Activated CD8-positive, alpha-beta memory T cell treated with anti-CD3 and anti-CD28 coated beads, Interleukin-2, amount 50 U/mL, for 48 hours (primary cell): Measurements from ENCODE around the gene ADPRHL1.

Source experiments
- DNase-seq: peaks from one replicate; pipeline ENCODE4 v3.0.0-alpha.2; 2020

The ADPRHL1 gene

DNA sequence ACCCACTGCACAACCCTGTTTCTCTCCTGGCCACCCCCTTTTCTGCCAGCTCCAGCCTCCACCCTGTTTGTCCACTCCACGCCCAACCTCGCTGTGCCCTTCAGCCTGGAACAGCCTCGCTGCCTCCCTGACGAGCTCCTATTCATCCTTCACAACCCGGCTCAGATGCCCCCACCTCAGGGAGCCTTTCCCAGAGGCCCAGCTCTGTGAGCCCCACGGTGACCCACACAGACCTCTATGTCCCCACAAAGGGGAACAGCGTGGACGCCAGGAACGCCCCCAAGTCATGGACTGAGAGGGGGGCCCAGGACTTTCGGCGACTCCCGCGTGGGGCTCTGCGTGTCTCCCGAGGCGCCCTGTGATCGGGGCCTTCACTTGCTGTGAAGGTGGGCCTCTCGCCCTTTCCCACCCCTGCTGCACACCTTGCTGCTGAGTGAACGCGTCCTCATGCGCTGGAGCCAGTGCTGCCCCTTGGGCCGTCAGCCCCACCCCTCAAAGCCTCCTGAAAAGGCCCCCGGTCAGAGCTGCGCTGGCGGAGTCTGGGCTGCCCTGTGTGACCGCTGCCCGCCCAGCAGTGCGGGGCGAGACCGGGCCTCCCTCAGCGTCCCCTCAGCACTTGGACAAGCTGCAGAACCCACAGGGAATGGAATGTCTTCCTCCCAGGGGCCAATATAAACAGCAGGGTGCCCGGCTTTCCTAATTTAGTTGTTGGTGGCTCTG is 40.0 kb downstream of the ADPRHL1 start:
- DNase-seq, result no peak

DNA sequence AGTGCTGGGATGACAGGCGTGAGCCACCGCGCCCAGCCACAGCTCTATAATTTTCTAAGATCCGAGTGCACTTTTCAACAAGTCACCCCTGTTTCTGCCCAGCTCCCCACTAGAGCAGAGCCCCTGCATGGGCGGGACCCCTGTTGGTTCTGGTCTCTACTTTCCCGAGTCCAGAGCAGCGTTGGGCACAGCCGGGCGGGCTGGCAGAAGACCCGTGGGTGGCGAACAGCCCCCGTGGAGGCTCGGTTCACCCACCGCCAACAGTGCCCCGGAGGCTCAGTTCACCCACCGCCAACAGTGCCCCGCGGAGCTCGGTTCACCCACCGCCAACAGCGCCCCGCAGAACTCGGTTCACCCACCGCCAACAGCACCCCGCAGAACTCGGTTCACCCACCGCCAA is 40.8 kb downstream of the ADPRHL1 start:
- DNase-seq, result no peak

DNA sequence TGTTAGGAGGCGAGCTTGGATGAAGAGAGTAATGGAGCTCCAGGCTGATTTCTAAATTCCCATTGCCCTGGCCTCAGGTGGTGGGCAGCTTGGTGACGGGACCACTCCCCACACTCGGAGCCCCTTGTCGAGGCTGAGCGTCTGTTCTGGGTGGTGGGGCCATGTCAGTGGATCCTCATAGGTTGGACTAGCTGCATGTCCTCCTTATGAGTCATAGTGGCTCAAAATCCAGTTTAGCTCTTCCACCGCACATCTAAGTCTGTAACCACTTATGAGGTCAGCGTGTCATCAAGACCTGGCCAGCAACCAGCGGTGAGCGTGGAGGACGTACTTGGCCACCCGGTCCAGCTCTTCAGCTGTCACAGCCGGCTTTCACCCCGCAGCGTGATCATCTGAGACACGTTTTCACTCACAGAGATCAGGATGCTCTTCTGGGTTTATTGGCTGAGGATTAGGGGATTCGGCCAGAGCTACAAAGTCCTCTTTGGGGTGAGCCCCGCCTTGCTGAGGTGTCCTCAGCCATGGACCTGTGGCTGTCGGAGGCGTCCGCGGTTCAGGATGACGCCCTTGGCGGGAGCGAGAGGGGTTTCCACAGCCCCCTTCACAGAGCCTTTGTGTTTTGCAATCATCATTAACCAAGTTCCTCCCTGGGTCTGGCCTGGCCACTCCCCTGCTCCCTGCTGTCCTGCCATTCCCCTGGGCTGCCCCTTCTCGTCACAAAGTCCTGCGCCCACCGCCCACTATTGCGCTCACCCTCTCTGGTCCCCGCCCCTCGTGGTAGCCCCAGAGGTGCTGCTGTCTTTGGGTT is 41.9 kb downstream of the ADPRHL1 start:
- DNase-seq, result no peak

DNA sequence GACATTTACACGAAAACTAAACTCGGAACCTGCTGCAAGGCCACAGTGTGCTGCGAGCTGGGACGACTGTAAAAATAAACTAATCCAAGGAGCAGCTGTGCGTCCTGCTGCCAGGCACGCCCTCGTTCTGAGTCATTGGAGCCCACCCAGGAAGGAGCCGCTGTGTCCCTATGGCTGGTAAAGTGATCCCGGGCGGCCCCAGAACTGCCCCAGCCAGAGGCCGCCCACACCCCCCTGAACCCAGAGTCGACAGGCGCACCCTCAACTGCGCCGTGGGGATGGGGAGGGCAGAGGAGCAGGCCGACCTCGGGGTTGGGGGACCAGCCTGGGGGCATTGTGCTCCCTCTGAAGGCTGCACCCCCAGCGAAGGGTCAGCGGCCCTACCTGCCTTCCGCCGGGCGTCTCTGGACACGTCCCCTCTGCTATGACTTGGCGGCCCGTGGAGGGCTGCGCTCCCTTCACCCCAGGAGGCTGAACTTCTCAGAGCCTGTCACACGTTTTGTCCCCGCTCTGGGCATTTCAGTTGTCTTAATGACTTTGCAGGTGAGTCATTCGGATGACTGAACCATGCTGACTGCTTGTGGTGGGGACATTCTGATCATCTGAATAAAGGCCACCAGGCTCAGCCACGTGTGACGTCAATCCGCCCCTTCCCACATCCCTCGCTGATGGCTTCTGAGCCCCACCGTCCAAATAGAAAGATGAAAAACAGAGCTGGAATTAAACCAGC is 42.7 kb downstream of the ADPRHL1 start:
- DNase-seq, result no peak

DNA sequence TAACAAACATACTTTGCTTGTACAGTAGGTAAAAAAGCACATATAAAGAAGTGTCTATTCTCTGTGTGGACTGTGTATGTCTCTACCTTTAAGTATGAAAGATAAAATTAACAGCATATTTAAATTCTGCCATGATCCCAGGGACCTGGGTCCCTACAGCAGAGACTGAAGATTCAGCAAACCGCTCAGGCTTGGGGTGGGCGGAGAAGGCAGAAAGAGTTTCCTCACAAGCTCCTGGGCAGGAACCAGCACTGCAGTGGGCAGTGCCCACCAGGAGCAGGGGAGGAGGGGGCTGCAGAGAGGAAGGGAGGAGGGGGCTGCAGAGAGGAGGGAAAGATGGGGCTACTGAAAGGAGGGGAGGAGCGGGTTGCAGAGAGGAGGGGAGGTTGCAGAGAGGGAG is 44.7 kb downstream of the ADPRHL1 start:
- DNase-seq, result no peak

DNA sequence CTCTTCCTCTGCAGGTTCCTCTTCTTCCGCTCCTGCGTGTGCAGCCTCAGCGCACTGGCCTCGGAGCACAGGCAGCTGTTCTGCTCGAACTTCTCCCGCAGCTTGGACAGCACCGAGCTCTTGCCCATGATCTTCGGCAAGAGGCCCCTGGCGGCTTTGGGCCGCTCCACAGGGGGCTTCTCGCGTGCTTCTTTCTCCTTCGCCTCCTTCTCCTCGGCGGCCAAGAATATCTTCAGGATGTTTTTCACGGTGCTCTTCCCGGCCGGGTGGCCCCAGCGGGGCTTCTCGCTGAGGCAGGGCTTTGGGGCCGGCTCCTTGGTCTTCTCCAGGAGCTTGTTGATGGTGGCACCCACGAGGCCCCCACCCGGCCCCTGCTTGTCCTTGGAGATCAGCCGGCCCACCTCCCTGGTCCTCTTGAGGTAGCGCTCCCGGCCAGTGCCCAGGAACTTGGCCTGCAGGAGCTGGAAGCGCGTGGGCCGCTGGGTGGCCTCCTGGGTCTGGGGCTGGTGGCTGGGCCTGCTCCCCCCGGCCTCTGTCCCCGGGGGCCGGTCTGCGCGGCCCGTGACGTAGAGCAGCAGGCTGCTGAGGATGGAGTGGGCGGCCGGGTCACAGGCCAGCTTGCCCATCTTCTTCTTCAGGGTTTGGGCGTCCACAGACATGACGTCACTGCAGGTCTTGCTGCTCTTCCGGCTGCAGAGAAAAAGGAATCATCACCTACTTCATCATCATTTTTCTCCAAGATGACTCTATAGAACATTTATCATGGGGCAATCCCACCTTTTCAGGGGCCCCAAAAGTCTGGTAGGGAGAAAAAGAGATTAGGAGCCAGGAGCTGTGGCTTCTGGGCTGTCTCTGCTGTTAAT is 45.5 kb downstream of the ADPRHL1 start:
- no peak for DNase-seq

DNA sequence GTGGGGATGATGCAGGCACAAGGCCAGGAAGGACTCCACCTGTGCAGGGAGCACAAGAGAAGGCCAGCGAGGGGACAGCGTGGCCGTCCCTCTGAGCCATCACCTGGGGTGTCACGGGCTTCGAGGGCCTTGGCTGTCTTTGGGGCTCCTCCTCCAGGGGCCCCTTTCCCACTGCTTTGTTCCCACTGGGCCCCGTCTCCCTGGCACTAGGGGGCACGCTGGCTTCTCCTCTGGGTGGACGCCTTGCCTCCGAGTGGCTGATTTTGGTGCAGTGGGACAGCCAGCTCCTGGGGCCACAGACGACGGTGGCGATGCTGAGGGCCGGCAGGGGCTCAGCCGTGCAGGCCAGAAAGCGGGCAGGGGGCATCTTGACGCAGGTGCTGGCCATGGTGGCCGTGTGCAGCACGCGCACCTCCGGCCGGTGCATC is 46.2 kb downstream of the ADPRHL1 start:
- DNase-seq, result no peak

DNA sequence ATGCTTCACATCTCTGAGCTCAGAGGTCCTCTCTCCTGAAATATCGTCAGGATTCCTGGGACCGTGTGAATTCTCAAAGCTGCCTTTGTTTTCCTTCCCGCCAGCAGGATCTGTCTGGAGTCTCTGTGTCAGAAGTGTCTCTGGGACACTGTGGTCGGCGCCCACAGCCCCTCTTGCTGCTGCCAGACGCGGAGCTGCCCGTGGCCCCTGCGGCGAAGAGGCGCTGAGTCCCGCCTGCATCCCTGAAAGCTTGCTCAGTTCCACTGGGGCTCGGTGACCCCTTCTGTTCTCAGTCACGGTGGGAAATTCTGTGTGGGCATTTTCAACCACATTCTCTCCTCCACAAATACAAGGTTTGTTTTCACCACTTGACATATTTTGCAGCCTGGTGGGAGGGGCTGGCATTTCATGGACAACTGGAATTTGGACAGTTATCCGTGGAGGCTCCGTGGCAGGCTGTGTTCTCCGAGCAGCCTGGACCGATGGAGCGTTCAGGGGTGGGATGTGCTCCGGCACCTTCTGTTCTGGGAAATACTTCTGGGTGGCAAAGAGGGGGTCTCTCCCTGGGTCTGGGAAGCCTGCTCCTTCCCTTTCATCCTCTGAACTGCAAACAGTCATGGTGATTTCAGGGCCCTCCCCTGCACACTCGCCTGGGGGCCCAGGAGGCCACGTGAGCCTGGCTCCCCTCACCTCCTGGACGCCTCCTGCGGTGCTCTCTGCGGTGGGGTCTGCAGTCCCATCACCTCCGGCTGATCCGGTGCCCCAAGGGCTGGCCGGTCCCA is 46.8 kb downstream of the ADPRHL1 start:
- no peak for DNase-seq

DNA sequence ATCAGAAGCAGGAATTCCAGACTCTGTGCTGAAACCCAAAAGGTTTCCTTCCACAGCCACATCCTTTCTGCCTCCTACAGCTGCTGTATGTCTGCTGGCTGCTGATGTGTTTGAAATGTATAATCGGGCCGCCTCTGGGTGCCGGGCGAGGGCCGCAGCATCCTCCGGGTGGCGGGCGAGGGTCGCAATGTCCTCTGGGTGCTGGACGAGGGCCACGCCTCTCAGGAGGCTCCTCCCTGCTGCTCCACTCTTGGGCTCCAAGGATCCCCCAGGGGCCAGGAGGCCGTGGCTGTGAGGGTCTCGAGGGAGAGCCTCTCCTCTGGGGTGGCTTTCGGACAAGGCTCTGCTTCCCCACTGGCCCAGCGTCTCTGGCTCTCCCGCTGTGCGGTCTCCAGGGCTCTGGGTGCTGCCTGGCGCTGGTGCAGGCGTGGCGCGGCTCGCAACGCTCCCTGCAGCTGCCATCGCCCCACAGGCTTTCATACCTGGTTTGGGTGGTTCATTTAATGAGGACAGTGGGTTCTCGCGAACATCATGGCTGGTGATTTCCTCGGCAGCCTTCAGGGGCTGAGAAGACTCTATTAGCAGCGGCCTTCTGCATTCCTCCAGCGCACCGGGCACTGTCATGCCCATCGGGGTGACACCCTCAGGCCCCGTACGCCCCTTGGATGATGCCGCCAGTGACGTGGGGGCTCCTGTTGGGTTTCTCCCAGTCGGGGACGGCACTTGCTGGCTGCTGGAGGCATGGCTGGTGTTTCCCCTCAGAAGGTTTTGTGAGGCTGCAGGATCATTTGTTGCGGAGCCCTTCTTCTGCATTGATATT is 47.6 kb downstream of the ADPRHL1 start:
- no peak for DNase-seq

DNA sequence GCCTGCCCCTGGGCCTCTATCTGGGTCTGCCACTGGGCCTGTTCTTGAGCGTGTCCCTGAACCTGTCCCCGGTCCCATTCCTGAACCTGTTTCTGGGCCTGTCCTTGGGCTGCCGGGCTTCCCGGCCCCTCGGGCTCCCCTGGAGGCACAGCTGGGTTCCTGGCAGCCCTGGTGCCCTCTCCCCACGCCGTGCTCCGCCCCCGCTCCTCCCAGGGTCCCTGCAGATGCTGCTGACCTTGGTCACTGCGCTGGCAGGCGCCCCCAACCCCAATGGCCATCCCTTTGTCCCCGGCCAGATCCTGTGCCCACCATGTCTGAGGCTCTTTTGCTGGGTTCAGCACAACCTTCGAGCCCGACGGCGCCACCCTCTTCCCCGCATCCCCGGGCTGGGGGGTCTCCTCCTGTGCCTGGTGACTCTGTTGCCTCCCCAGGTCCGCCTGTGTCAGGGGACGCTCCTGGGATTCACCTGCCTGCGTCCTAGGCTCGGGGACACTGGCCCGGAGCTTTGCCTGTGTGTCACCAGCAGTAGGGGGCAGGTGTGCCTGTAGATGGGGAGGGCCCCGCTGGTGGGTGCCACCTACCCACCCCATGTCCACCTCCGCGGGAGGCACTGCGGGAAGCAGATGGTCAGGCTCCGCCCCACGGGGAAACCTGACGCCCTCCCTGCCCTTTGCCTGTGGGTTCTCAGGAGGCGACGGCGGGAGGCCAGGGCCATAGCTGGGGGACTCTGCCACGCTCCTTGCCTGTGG is 48.4 kb downstream of the ADPRHL1 start:
- no peak for DNase-seq

DNA sequence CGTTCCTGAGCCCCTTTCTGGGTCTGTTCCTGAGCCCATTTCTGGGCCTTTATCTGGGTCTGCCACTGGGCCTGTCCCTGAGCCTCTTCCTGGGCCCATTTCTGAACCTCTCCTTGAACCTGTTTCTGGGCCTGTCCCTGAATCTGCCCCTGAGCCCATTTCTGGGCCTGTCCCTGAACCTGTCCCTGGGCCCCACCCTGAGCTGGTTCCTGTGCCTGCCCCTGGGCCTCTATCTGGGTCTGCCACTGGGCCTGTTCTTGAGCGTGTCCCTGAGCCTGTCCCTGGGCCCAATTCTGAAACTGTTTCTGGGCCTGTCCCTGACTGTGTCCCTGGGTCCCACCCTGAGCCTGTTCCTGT is 48.9 kb downstream of the ADPRHL1 start:
- DNase-seq, result no peak

DNA sequence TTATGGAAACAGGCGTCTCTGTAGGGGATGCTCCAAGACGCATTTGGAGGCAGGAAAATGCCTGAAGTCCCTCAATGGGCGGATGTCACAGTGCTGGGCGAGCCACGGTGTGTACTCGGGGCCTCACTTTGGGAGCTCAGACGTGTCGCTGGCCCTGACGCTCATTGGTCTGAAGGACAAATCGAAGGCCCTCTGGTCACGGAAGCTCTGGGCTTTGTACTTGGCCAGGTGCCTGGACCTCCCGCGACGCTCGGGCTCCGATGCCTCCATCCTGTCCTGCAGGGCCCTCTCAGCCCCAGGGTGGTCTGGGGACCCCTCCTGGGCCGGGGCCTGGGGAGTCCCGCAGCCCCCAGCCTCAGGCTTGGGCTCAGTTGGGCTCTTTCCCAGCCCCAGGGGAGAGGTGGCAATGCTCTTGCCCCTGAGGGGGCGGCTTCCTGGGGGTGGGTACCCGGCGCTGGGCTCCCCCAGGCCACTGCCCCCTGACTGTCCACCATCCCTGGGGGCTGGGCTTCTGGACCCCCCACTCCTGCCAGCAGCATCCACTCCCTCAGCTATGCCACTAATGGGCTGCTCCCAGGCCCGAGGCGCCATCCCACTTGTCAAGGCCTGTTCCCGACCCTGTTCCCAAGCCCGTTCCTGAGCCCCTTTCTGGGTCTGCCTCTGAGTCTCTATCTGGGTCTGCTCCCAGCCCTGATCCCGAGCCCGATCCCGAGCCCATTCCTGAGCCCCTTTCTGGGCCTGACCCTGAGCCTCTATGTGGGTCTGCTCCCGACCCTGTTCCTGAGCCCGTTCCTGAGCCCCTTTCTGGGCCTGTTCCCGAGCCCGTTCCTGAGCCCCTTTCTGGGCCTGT is 49.8 kb downstream of the ADPRHL1 start:
- DNase-seq, result no peak

DNA sequence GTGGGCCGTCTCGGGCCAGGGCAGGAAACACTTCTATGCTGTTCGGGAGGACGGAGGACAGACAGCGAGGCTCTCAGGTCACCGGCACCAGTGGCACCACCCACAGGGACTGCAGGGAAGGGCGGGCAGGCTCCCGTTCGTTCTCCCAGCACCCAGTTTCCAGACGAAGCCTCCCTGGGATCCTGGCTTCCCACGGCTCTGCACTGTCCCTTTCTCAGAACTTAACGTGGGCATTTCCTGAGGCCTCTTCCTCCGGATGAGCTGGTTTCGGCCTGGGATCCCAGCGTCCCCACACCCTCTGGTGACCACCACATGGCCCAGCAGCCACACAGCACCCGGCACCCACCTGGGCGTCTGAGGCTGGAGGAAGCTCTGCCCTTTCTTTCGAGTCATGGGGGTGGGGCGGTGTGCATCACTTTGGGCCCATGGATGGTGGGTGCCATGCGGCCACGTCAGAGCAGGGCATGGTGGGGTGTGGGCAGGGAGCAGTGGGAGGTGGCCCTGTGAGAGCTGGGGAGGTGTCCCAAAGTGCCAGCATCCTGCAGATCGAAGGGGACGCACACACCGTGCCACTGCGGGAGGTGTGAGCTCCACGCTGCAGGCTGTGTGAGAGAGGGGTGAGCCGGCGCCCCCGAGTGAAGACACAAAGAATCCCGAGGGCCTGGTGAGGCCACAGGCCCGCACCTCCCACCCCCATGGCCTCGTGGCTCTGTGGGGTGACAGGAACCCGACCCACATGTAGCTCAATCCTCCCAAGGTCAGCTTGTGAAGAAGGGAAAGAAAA is 50.6 kb downstream of the ADPRHL1 start:
- no peak for DNase-seq

DNA sequence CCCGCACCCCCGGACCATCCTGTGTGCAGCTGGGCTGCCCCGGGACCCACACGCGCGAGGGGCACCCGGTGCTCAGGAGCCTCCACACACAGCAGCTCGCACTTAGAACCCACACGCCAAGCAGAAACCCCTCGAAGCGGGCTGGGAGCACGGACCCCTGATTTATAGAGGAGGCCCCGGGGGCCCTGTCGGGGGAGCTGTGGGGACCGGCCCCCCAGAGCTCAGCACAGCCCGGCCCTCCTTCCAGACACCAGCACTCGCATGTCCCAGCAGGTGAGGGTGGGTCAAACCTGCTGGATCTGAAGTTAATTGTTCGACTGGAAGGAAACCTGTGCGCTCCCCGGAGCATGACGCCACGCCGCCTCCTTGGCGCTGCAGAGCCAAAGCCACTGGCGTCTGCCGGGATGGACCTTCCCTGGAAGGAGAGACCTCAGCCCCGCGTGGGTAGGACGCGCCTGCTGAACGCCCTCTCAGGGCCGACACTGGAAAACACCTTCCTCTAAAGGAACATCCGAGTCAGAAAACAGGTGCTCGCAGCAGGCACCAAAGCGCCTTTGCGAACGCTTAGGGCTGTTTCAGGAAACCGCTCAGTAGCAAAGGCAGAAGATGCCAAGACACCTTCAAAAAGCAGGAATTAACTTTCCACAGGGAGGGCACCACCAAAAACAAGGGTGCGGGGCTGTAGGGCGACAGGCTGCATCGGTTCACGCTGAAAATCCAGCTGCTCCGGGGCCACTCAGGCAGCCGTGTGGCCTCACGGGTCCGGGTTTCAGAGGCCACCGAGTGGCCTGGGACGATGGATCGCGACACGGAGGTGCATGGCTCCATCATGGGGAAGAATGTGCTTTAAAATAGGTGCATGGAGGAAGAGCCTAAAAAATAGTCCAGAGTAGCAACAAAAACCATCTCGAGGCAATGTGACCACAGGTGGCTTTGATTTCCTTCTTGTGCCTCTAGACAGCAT is 51.6 kb downstream of the ADPRHL1 start:
- DNase-seq, result no peak

DNA sequence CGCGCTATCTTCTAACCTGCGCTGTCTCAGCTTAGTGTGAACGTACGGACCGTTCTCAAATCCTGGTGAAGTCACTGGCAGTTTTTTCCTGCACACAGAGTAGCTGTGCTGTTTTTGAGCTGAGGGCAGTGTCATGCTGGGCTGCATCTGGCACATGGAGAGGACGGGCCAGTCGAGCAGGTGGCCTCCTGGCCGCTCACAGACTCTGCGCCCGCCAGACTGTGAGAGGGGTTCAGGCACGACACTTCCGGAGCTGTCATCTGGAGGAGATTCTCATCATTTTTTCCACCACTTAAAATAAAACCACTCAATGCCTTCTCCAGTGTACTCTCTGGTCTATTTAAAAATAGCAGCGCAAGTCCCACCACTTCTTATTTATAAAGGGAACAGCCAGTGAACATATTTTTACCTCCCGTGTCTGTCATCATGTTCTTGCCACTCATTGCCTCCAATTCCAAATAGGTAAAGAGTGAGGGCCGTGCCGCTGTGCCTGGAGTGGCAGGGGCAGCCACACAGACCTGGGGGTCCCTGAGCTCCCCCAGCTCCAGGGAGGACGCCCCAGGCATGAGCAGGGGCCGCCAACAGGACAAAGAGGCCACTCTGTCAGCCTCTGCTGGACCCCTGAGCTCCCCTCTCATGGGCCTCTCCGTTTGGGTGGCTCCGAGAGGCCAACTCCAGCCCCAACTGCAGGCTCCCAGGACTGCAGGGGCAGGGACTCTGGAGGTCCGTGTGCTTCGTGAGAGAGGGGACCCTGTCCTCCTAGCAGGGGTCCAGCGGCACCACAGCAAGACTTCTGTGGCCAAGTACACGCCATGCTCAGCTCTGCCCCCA is 52.5 kb downstream of the ADPRHL1 start:
- DNase-seq, result no peak

DNA sequence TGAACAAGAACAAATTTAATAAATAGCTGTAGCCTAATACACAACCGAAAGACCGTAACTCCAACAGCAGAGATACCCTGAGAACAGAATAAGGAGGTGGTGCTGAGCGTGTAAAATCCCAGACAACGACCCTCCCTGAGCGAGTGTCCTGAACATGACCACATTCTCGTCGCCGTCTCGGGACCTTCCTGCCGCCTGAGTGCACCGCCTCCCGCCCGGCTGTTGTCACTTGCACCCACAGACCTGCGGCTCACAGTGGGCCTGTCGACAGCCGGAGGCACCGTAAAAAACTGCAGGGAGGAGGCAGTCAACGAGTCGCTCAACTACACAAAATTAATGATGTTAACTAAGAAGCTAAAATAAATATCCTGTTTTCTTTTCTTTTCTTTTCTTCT is 53.5 kb downstream of the ADPRHL1 start:
- DNase-seq, result no peak
